ENCODE measurements around the gene ZNF107. TPM values are rescaled to one million over a fixed set of nuclear protein-coding genes. Genes with fewer than 3 reads are reported as not detected.
A peak's percentile ranks its signal among the peaks of the same experiment; 100 is the strongest.

ZNF107 gene
- polyA plus RNA-seq = 1 to 10 TPM; 1.0 to 1.3 (median 1.1) TPM

DNA sequence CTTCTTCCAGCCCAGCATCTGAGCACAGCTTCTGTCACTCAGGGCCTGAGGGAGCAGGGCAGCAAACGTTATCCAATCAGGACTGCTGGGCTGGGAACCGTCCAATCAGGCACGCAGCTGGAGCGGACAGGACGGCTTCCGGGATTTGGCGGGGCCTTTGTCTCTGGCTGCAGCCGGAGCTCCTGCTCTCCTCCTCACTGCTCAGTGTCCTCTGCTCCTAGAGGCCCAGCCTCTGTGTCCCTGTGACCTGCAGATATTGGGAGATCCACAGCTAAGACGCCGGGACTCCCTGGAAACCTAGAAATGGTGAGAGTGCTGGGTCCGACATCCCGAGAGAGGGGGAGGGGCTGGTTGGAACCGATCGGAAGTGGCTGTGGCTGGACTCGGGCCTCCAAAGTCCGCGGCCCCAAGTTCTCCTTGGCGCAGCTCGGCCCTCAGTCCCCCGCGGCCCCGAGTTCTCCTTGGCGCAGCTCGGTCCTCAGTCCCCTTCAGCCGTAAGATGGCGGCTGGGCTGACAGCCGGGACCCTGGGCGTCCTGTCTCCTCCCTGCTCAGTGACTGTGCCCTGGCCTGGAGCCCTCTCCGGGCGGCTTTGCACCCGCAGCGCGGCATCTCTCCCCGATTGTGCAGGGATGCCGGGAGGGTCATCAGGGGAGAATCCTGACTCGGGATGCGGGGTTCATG is at the start of gene ZNF107:
Gene ZNF107, plus strand, starts transcription at position 154 of the 683 bp plus-strand sequence. Its CDS starts 150 bp downstream, at position 304.
- peak within 1 kb of the TSS; percentile 15 for H3K27ac ChIP-seq (ENCODE audit: low read depth, low read length)
- WGBS, 3 donors = 0 to 1% (median 0%) methylated on average over 36 to 37 of the region's 37 CpGs

GRCh38 chr7:64618785-64619456 is 47.0 kb upstream of the ZNF107 start:
- H3K27ac ChIP-seq (ENCODE audit: low read depth, low read length) = no peak overlapping the region
- WGBS, 3 donors = 24 to 35% (median 28%) methylated on average over 6 of the region's 6 CpGs

DNA sequence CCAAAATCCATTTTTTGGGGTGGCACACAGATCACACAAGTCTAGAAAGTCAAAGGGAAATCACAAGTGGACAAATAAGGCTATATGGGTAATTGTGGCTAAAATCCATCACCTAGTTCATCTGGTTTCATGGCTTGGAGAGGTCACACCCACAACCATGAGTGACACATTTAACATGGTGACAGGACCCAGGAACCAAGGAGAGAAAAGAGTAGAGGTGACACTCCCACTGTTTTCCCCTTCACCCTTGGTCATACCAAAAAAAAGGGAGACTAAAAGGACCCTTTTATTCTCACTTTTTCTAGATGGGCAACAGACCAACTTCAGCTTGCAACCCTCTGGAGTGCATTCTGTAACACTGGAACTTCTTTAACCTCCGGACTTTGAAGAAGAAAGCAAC is 46.2 kb upstream of the ZNF107 start:
- 72 to 93% (median 86%) methylated on average over 1 of the region's 1 CpG for WGBS, 3 donors
- H3K27ac ChIP-seq (ENCODE audit: low read depth, low read length) = no peak overlapping the region

DNA sequence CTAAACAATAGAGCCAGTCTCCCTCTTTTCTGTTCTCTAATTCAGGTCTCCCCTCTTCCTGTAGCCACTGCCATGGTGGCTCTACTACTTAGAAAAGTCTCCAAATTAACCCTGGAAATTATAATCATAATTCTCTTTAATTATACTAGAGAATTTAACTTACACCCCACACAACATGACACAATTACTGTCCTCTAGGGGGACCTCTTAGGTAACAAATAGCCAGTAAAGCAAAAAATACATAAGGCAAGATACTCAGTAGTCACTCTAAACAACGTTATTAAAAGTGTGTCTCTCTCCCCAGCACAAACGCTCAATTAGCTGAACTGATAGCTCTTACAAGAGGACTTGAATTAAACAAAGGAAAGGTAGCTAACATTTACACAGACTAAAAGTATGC is 44.3 kb upstream of the ZNF107 start:
- 68 to 77% (median 73%) methylated on average over 2 of the region's 2 CpGs for WGBS, 3 donors

GRCh38 chr7:64625114-64626082 is 40.5 kb upstream of the ZNF107 start:
- H3K27ac ChIP-seq (ENCODE audit: low read depth, low read length) = no peak overlapping the region
- 22 to 26% (median 22%) methylated on average over 12 of the region's 12 CpGs for WGBS, 3 donors

More for the DNA sequence above, 44.3 kb upstream of the ZNF107 start:
- H3K27ac ChIP-seq (ENCODE audit: low read depth, low read length) = no peak overlapping the region

GRCh38 chr7:64626083-64626469 is 39.9 kb upstream of the ZNF107 start:
- WGBS, 3 donors = 52 to 62% (median 57%) methylated on average over 5 of the region's 5 CpGs
- no peak overlapping the region for H3K27ac ChIP-seq (ENCODE audit: low read depth, low read length)

DNA sequence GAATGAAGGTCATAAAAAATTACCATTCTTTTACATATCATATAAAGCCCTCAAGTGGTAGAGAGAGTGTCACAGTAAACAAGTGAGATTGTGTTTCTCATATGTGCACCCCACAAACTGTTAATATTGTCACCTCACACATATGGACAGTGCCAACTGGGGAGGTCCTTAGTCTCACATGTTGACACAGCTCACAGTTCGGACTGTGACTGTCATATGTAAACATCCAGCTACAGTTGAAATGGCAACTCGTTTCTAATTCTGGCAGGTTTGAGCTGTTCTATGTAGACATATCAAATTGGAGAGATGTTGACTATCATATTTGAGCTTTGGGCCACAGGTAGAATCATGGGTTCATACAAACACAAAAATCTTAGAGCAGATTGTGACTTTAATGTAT is 39.4 kb upstream of the ZNF107 start:
- H3K27ac ChIP-seq (ENCODE audit: low read depth, low read length) = no peak overlapping the region
- WGBS, 3 donors = 27 to 69% (median 67%) methylated on average over 2 of the region's 2 CpGs

- H3K27ac ChIP-seq (ENCODE audit: low read depth, low read length) = no peak overlapping the region
These were observed 37.7 kb upstream of the ZNF107 start for GRCh38 chr7:64628192-64628591.

DNA sequence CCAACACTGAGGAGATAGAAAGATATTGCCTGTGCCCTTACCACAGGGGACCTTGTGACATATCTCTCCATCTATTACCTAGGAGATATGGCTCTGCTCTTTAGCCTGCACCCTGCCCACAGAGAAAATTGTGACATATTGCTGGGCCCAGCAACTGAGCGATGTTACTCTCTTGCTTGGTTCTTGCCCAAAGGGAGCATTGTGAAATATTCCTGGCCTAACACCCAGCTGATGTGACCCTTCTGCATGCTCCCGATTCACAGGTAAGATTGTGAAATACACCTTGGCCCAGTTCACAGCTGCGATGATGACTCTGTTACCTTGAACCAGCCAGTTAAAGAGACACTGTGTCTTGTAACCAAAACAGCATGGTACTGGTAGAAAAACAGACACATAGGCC is 37.2 kb upstream of the ZNF107 start:
- 65 to 68% (median 65%) methylated on average over 3 of the region's 3 CpGs for whole genome bisulfite sequencing, 3 donors

GRCh38 chr7:64630496-64630895 is 35.4 kb upstream of the ZNF107 start:
- 15 to 34% (median 25%) methylated on average over 2 of the region's 2 CpGs for WGBS, 3 donors
- H3K27ac ChIP-seq (ENCODE audit: low read depth, low read length) = no peak overlapping the region

More for the DNA sequence above, 37.2 kb upstream of the ZNF107 start:
- H3K27ac ChIP-seq (ENCODE audit: low read depth, low read length) = no peak overlapping the region

DNA sequence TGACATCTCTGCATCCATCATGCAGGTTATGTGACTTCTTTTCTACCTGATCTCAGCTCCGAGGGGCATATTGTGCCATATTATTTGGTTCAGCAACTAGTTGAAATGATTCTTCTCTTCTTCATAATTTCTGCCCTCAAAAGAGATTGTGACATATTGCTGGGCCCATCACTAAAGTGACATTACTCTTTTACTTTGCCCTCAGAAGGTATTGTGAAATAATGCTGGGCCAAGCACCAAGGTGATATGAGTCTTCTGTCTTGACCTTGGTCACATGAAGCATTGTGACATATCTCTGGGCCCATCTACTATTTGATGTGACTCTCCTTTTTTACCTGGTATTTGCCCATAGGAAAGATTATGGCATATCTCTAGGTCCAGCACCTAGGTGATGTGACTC is 33.9 kb upstream of the ZNF107 start:
- 73 to 82% (median 77%) methylated on average over 1 of the region's 1 CpG for WGBS, 3 donors
- no peak overlapping the region for H3K27ac ChIP-seq (ENCODE audit: low read depth, low read length)

DNA sequence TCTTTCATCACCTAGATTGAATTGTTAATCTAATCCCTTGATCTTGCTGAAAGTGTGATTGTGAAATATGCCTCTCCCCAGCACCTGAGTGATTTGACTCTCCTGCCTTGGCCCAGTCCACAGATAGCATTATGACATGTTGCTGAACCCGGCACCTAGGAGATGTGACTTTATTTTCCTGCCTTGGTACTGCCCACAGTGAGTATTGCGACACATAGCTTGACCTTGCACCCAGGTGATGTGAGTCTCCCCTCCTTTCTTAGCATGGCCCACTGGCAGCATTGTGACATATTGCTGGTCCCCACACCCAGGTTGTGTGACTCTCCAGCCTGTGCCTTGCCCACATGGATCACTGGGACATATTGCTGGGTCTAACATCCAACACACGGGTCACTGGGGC is 32.5 kb upstream of the ZNF107 start:
- no peak overlapping the region for H3K27ac ChIP-seq (ENCODE audit: low read depth, low read length)

DNA sequence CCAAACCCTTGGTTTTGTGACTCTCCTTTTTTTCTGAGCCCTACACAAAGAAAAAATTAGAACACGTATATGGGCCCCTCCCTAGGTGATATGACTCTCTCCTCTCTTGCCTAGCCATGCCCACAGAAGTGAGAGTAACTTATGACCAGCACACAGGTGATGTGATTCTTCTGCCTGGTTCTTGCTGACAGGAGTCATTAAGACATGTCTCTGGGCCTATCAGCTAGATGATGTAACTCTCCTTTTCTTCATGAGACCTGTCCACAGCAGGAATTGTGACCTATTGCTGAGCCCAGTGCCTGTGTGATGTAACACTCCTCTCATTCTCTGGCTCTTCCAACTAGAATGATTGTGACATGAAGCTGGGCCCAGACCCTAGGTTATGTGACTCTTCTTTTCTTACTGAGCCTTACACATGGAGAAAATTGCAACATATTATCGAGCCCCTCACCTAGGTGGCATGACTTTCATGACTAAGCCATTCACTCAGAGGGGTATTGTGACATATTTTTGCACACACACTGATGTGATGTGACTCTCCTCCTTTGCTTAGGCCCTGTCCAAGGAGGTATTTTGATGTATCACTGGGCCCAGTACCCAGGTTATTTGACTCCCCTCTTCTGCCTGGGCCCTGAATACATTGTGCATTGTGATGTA is 31.4 kb upstream of the ZNF107 start:
- H3K27ac ChIP-seq (ENCODE audit: low read depth, low read length) = no peak overlapping the region
- WGBS, 3 donors = 69 to 80% (median 71%) methylated on average over 2 of the region's 2 CpGs

More for the DNA sequence above, 32.5 kb upstream of the ZNF107 start:
- WGBS, 3 donors = 58 to 76% (median 62%) methylated on average over 3 of the region's 3 CpGs

- H3K27ac ChIP-seq (ENCODE audit: low read depth, low read length) = no peak overlapping the region
- WGBS, 3 donors = 44 to 64% (median 60%) methylated on average over 4 of the region's 4 CpGs
These were observed 29.5 kb upstream of the ZNF107 start for GRCh38 chr7:64636386-64636785.

DNA sequence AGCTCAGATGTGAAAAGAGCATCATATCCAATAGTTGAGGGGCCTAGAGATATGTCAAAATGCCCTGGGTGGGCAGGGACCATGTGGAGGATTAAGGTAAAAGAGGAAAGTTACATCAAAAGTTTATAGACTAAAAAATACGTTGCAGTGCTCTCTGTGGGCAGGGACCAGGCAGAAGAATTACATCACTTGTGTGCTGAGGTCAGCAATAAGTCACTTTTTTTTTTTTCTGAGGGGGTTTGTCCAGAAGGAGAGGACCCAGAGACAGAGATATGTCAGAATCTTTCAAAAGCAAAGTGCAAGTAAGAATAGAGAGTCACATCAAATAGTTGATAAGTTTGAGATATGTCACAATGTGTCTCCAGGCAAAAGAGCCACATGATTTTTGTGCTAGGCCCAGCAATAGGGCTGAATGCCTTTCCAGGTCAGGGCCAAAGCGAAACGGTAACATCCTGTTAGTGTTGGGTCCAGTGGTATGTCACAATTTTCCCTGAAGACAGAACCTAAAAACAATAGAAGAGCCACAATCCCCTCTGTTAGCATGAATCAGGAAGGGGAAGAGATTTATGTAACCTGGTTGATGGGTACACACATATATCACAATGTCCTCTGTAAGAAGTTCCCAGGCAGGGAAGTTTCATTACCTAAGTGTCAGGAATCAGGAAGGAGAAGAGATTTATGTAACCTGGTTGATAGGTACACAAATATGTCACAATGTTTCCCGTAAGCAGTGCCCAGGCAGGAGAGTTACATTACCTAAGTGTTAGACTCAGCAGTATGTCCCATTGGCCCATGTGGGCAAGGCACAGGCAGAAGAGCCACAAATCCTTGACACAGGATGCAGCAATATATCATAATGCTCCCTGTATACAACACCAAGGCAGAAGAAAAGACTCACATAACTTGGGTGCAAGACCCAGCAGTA is 28.1 kb upstream of the ZNF107 start:
- 54 to 60% (median 55%) methylated on average over 4 of the region's 4 CpGs for WGBS, 3 donors
- no peak overlapping the region for H3K27ac ChIP-seq (ENCODE audit: low read depth, low read length)

DNA sequence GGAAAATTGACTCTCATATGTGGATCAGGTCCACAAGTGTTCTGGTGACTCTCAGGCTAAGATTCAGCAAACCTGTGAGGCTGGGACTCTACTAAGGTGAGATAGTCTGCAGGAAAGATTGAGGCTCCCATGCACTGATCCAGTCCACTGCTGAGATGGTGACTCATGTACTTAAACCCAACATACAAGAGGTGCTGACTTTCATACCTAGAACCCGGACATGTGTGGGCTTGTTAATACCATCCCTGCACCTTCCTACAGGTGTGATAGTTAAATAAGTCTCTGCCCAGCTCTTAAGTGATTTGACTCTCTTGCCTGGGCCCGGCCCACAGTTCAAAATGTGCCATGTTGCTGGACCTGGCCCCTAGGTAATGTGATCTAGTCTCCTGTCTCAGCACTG is 27.1 kb upstream of the ZNF107 start:
- H3K27ac ChIP-seq (ENCODE audit: low read depth, low read length) = no peak overlapping the region
- 60 to 83% (median 82%) methylated on average over 2 of the region's 2 CpGs for WGBS, 3 donors

- WGBS, 3 donors = 38 to 86% (median 54%) methylated on average over 2 of the region's 2 CpGs
- H3K27ac ChIP-seq (ENCODE audit: low read depth, low read length) = no peak overlapping the region
These were observed 26.5 kb upstream of the ZNF107 start for GRCh38 chr7:64639267-64640001.
